Endothelial cell of umbilical vein (primary cell): Measurements from ENCODE around the gene CSNK1D. TPM values are rescaled to one million over a fixed set of nuclear protein-coding genes. Genes with fewer than 3 reads are reported as not detected.
A peak's percentile ranks its signal among the peaks of the same experiment; 100 is the strongest.

ENCODE experiments used
- BruUV-seq: library from RNA; stranded (reverse); fragments of 400-500 nt; replicated peaks from 2 replicates; lab custom pipeline; 2021; lab: Mats Ljungman, UMichigan
- CTCF ChIA-PET: fragments of 300-600, 350-600 bp; sonication (Branson Sonifier 250); formaldehyde crosslinking; loops from one replicate; lab custom pipeline; 2021; ENCODE audit warnings: antibody characterized with exemption, inconsistent platforms; lab: Charles Lee
- POLR2A ChIA-PET: fragments of 300-600, 350-600 bp; sonication (Branson Sonifier 250); formaldehyde crosslinking; loops from one replicate; lab custom pipeline; 2021; ENCODE audit warnings: antibody characterized with exemption, inconsistent platforms; lab: Charles Lee
- DNase-seq: peaks from one replicate; pipeline ENCODE4 v3.0.0-alpha.2; 2011; ENCODE audit warnings: low read depth, low spot score
- FAIRE-seq: peaks from 2 replicates; lab custom pipeline; 2011; peaks lifted over from hg19 to GRCh38; lab: Jason Lieb, UNC
- H2AFZ ChIP-seq: 2 replicates; pipeline ENCODE4 v1.6.0; 2012; ENCODE audit warnings: low read depth, low read length, control low read depth, inconsistent platforms
- H3K27ac ChIP-seq: 2 replicates; pipeline ENCODE4 v1.5.1; 2011; ENCODE audit warnings: low read depth, mild to moderate bottlenecking, control low read depth, low read length, moderate library complexity; ENCODE audit not compliant: insufficient read depth
- H3K27me3 ChIP-seq, 2 experiments: 2 replicates each; pipeline versions ENCODE4 v1.6.0 to v1.6.1; 2011; ENCODE audit warnings: low read length in 2 of 2, mixed read lengths in 1 of 2; ENCODE audit not compliant: control insufficient read depth in 2 of 2, insufficient read depth in 2 of 2
- H3K36me3 ChIP-seq, 2 experiments: 2 replicates in 1 of 2; 3 replicates in 1 of 2; pipeline ENCODE4 v1.5.1; 2011; ENCODE audit warnings: low read length in 2 of 2, mild to moderate bottlenecking in 1 of 2, moderate library complexity in 1 of 2; ENCODE audit not compliant: control insufficient read depth in 2 of 2, insufficient read depth in 2 of 2; ENCODE audit errors: extremely low read depth in 1 of 2
- H3K4me1 ChIP-seq: 3 replicates; pipeline ENCODE4 v1.5.1; 2011; ENCODE audit warnings: mild to moderate bottlenecking, low read length; ENCODE audit not compliant: control insufficient read depth, insufficient read depth; ENCODE audit errors: extremely low read depth
- H3K4me2 ChIP-seq: 2 replicates; pipeline ENCODE4 v1.6.1; 2011; ENCODE audit warnings: low read length, control low read depth, mixed read lengths; ENCODE audit not compliant: insufficient read depth
- H3K4me3 ChIP-seq, 3 experiments: fragments of 200-600 bp in 1 of 3; sonication (generic), shearing (Covaris generic) in 1 of 3; replicated peaks in 1 of 3; 2 replicates each; pipeline ENCODE4 v1.5.1; 2011 to 2016; ENCODE audit warnings: control low read depth in 3 of 3, low read length in 3 of 3, mild to moderate bottlenecking in 2 of 3, inconsistent platforms in 1 of 3, low read depth in 1 of 3, moderate library complexity in 1 of 3; ENCODE audit not compliant: insufficient read depth in 1 of 3
- H3K79me2 ChIP-seq: 2 replicates; pipeline ENCODE4 v1.6.0; 2012; ENCODE audit warnings: low read length, inconsistent platforms; ENCODE audit not compliant: control insufficient read depth, insufficient read depth
- H3K9ac ChIP-seq: replicated peaks from 2 replicates; pipeline ENCODE3; 2011; ENCODE audit warnings: low read length, control low read depth; ENCODE audit not compliant: insufficient read depth; ENCODE audit errors: extremely low read depth
- H3K9me1 ChIP-seq: replicated peaks from 3 replicates; pipeline ENCODE4 v1.6.0; 2011; ENCODE audit warnings: mild to moderate bottlenecking, low read length; ENCODE audit not compliant: control insufficient read depth, insufficient read depth; ENCODE audit errors: extremely low read depth
- H3K9me3 ChIP-seq: replicated peaks from 2 replicates; pipeline ENCODE4 v1.5.1; 2012; ENCODE audit warnings: low read length, inconsistent platforms; ENCODE audit not compliant: control insufficient read depth, insufficient read depth
- H4K20me1 ChIP-seq: replicated peaks from 2 replicates; pipeline ENCODE3; 2011; ENCODE audit warnings: mild to moderate bottlenecking, low read length; ENCODE audit not compliant: control insufficient read depth, insufficient read depth; ENCODE audit errors: extremely low read depth
- EZH2 ChIP-seq: IDR thresholded peaks from 2 replicates; pipeline ENCODE4 v1.6.1; 2012; ENCODE audit warnings: borderline replicate concordance, low read depth, mild to moderate bottlenecking, moderate library complexity, low read length, inconsistent platforms; ENCODE audit not compliant: severe bottlenecking
- FOS ChIP-seq: IDR thresholded peaks from 2 replicates; pipeline ENCODE4 v1.6.1; 2011; ENCODE audit warnings: mild to moderate bottlenecking, low read length, moderate library complexity, borderline replicate concordance; ENCODE audit not compliant: insufficient read depth
- GATA2 ChIP-seq: IDR thresholded peaks from 2 replicates; pipeline ENCODE4 v1.7.0; 2011; ENCODE audit warnings: low read depth, mild to moderate bottlenecking, moderate library complexity, mixed read lengths, low read length; ENCODE audit not compliant: insufficient read length, insufficient read depth
- JUN ChIP-seq: IDR thresholded peaks from 2 replicates; pipeline ENCODE4 v1.6.1; 2011; ENCODE audit warnings: borderline replicate concordance, low read depth; ENCODE audit not compliant: insufficient read length, insufficient read depth
- MYC ChIP-seq: IDR thresholded peaks from one replicate; pipeline ENCODE4 v1.6.1; 2011; ENCODE audit warnings: mild to moderate bottlenecking, low read depth, low read length
- POLR2A ChIP-seq: IDR thresholded peaks from 2 replicates; pipeline ENCODE4 v1.6.1; 2012; ENCODE audit warnings: low read depth, mild to moderate bottlenecking, control low read depth, low read length
- POLR2AphosphoS5 ChIP-seq: IDR thresholded peaks from 2 replicates; pipeline ENCODE4 v1.6.1; 2012; ENCODE audit warnings: low read depth, mild to moderate bottlenecking, control low read depth, low read length, moderate library complexity; ENCODE audit not compliant: insufficient read depth
- dilution Hi-C: fragments of 300-500 bp; cut with MboI; formaldehyde crosslinking; loops from one replicate; pipeline ENCODE4 v1.15.0; 2019; ENCODE audit warnings: low sequenced_read_pairs; ENCODE audit not compliant: extremely low pct_ligation_motif_present
- intact Hi-C: fragments of 100-400 bp; cut with micrococcal nuclease; formaldehyde crosslinking; loops from one replicate; pipeline ENCODE4 v1.10.0; 2022
- polyA plus RNA-seq, 4 experiments: library from polyadenylated mRNA; depleted of rRNA in 3 of 4; stranded (reverse) in 3 of 4; unstranded in 1 of 4; fragments of >200 nt; gene quantifications; 2 replicates each; pipeline versions ENCODE4 v1.2.1 to v1.2.3, GENCODE V29; 2011 to 2012; ENCODE audit warnings: missing spikeins in 1 of 4
- total RNA-seq: library from RNA; stranded (reverse); gene quantifications from 2 replicates; pipeline ENCODE4 v1.2.3, GENCODE V29; 2021
- TF ChIP-seq, protein P1 (sequence below): IDR thresholded peaks from 2 replicates; pipeline ENCODE4 v1.6.1; 2011; ENCODE audit not compliant: insufficient read depth, insufficient read length
- TF ChIP-seq, protein P2 (sequence below), 2 donors: IDR thresholded peaks; 1 replicate in 1 of 2; 2 replicates in 1 of 2; pipeline ENCODE4 v1.5.1; 2011; ENCODE audit warnings: low read length in 2 of 2, mild to moderate bottlenecking in 2 of 2, moderate library complexity in 2 of 2, control low read depth in 1 of 2, inconsistent platforms in 1 of 2, low read depth in 1 of 2; ENCODE audit not compliant: insufficient read depth in 1 of 2; ENCODE audit errors: extremely low read depth in 1 of 2

The CSNK1D gene
- total and polyA plus RNA-seq, 2 donors (not counting 3 experiments of a cell fraction or from before 2014, with no cell fraction given) = 127 to 155 TPM

DNA sequence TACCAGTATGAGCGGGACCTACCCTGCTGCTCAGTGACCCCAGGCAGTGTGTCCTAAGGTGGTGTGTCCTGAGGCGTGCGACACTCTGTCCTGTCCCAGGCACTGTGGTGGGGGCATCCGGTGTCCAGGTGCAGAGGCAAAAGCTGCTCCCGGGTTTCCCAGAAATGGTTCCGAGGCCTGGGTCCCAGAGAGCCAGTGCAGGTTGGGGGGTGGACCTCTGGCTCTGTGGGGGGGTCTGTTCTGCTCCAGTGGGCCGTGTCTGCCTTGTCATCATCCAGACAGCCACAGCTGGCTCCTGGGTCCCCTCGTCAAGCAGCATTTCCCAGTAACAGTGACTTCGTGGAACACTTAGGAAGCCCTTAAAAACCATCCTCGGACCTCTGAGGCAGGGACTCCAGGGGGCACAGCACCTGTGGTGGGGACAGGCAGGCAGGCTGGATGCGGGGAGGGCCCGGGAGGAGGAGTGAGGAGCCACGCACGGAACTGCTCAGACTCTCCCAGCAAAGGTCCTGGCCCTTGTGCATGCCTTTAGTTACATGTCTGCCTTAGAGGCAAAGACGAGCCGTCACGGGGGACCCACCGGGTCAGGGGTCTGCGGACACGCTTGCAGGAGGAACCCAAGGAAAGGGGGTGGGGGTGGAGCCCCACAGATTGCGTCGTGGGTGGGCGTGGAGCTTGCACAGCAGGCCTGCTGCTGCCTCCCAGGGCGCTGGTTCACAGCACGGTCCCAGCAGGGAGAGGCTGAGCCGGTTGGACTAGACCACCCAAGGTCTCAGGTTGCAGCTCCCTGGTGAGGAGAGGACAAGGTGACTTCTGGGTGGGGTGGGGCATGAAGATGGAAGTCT is 39.1 kb downstream of the CSNK1D start:
- POLR2A ChIA-PET = no interaction called here
- no peaks in the 10 kb centered on the region for H3K9me3 ChIP-seq
- H3K9me1 ChIP-seq = no peaks in the 10 kb centered on the region
- peaks cover 25% of the 10 kb centered on the region for H3K4me1 ChIP-seq
- H3K9ac ChIP-seq = no peak overlapping the region
- BruUV-seq = no TSS peak
- H3K27ac ChIP-seq = no peak overlapping the region
- H3K4me3 ChIP-seq = no peak overlapping the region
- no peak for FAIRE-seq
- H4K20me1 ChIP-seq = no peaks in the 10 kb centered on the region
- intact Hi-C loops = loop anchor here (10.0 kb wide), 1 partner anchor 200 kb away; the partner anchor contains the start of genes DCXR and RAC3
- no peak overlapping the region for H2AFZ ChIP-seq
- dilution Hi-C loops = no loop called here
- TF ChIP-seq EZH2 = no peak
- peak; percentile 3 for TF ChIP-seq POLR2A
- no peak for TF ChIP-seq GATA2
- no peak for DNase-seq
- peaks cover 0 to 18% of the 10 kb centered on the region in 2 experiments for H3K36me3 ChIP-seq
- no peak overlapping the region for H3K4me2 ChIP-seq
- CTCF ChIA-PET = interaction anchor here (4.9 to 8.8 kb wide), 2 partner anchors 29 to 204 kb away, joined by 24 to 104 read pairs; partner anchors contain the start of gene RAC3
- no peaks in the 10 kb centered on the region for H3K27me3 ChIP-seq
- H3K79me2 ChIP-seq = peaks cover 78% of the 10 kb centered on the region

DNA sequence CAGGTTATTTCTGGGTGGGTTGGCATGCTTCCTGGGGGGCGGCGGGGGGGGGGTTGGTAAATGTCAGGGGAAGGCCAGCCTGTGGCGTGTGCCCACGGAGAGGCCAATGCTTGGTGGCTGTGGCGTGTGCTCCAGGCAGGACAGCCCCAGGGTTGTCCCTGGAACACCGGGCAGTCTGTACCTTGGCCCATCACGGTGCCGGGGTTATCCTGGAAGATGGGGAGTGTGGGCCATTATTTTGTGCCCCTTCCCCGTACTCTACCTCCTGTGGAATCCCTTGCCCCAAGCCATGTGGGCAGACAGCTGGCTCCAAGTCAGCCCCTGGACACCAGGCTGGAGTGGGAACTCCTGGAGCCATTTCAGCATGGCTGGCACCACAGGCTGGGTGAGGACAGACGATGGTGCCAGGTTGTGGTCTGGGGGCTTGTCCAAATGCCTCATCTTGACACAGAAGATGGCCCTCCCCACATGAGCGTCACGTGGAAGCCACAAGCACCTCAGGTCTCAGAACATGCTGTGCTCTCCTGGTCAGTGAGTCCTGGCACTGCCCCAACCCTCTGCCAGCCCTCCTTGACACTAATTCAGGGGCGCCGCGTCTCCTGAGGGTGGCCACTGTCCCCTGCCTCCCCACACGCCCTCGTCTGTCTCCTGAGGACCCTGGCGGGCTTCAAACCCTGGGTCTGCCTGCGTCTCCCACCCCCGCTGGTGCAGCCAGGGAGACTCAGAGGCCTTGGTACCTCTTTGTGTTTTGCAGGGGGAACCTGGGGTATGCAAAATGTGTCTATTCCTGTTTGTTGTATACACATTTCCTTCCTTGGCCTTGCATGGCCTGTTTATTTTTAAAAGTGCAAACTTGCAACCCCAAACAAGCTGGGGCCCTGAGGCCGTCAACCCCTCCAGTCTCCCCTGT is 40.4 kb downstream of the CSNK1D start:
- peaks cover 23% of the 10 kb centered on the region for H3K4me1 ChIP-seq
- CTCF ChIA-PET = interaction anchor here (8.8 kb wide), 1 partner anchor 28 kb away, joined by 104 read pairs; no protein-coding TSS in a partner anchor

More for the DNA sequence above, 40.4 kb downstream of the CSNK1D start:
- BruUV-seq = no TSS peak
- Histone ChIP-seq H3K27ac (no peak overlapping the region), H3K27me3 (no peaks in the 10 kb centered on the region), H3K9me1 (no peaks in the 10 kb centered on the region), H3K9me3 (no peaks in the 10 kb centered on the region), H3K4me2 (no peak overlapping the region), H3K79me2 (peaks cover 78% of the 10 kb centered on the region), H2AFZ (no peak overlapping the region), H3K9ac (no peak overlapping the region), H3K4me3 (no peak overlapping the region), H3K36me3 (peaks cover 0 to 12% of the 10 kb centered on the region in 2 experiments), H4K20me1 (no peaks in the 10 kb centered on the region)
- TF ChIP-seq, protein P1, sequence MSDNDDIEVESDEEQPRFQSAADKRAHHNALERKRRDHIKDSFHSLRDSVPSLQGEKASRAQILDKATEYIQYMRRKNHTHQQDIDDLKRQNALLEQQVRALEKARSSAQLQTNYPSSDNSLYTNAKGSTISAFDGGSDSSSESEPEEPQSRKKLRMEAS = no peak
- TF ChIP-seq MYC (no peak), EZH2 (no peak), FOS (no peak), POLR2AphosphoS5 (no peak), GATA2 (no peak), JUN (no peak), POLR2A (no peak)
- TF ChIP-seq, protein P2, sequence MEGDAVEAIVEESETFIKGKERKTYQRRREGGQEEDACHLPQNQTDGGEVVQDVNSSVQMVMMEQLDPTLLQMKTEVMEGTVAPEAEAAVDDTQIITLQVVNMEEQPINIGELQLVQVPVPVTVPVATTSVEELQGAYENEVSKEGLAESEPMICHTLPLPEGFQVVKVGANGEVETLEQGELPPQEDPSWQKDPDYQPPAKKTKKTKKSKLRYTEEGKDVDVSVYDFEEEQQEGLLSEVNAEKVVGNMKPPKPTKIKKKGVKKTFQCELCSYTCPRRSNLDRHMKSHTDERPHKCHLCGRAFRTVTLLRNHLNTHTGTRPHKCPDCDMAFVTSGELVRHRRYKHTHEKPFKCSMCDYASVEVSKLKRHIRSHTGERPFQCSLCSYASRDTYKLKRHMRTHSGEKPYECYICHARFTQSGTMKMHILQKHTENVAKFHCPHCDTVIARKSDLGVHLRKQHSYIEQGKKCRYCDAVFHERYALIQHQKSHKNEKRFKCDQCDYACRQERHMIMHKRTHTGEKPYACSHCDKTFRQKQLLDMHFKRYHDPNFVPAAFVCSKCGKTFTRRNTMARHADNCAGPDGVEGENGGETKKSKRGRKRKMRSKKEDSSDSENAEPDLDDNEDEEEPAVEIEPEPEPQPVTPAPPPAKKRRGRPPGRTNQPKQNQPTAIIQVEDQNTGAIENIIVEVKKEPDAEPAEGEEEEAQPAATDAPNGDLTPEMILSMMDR (IDR thresholded peaks at IDR 0.05; ENCODE audit: extremely low read depth in 1 of 2, insufficient read depth in 1 of 2, low read depth in 1 of 2, low read length in 2 of 2) = no peak
- POLR2A ChIA-PET = interaction anchor here (0.6 kb wide), 1 partner anchor 210 kb away, joined by 4 read pairs; no protein-coding TSS in a partner anchor
- intact Hi-C loops = loop anchor here (10.0 kb wide), 1 partner anchor 198 kb away; the partner anchor contains the start of genes DCXR and RAC3
- dilution Hi-C loops = no loop called here
- DNase-seq = no peak
- no peak for FAIRE-seq
